Measurements from ENCODE around the gene IGF2BP2.

The IGF2BP2 gene

GRCh38 chr3:185657211-185657610 lies 167.6 kb downstream of the IGF2BP2 start:
- DNase-seq (ENCODE audit: low read depth), result no peak
- no peak overlapping the region for H3K4me3 ChIP-seq (ENCODE audit: low read depth, low read length)
- TF ChIP-seq CTCF (IDR thresholded peaks at IDR 0.05; ENCODE audit: low read depth, low read length) (no peak), MYC (IDR thresholded peaks at IDR 0.05; ENCODE audit: low read depth, low read length) (no peak), POLR2A (IDR thresholded peaks at IDR 0.05; ENCODE audit: extremely low read depth, insufficient read length) (no peak)
- TF ChIP-seq, protein P1, sequence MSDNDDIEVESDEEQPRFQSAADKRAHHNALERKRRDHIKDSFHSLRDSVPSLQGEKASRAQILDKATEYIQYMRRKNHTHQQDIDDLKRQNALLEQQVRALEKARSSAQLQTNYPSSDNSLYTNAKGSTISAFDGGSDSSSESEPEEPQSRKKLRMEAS (IDR thresholded peaks at IDR 0.05; ENCODE audit: low read depth, low read length), result no peak

- TF ChIP-seq CTCF (IDR thresholded peaks at IDR 0.05; ENCODE audit: low read depth, low read length), result no peak
- no peak for TF ChIP-seq MYC (IDR thresholded peaks at IDR 0.05; ENCODE audit: low read depth, low read length)
- TF ChIP-seq, protein P1 (IDR thresholded peaks at IDR 0.05; ENCODE audit: low read depth, low read length), result no peak
- TF ChIP-seq POLR2A (IDR thresholded peaks at IDR 0.05; ENCODE audit: extremely low read depth, insufficient read length), result no peak
- DNase-seq (ENCODE audit: low read depth), result no peak
- H3K4me3 ChIP-seq (ENCODE audit: low read depth, low read length), result no peak overlapping the region
Observed at GRCh38 chr3:185656321-185656840, 168.5 kb downstream of the IGF2BP2 start.

- no peak overlapping the region for H3K4me3 ChIP-seq (ENCODE audit: low read depth, low read length)
- no peak for DNase-seq (ENCODE audit: low read depth)
- TF ChIP-seq, protein P1 (IDR thresholded peaks at IDR 0.05; ENCODE audit: low read depth, low read length), result no peak
- TF ChIP-seq CTCF (IDR thresholded peaks at IDR 0.05; ENCODE audit: low read depth, low read length) (no peak), MYC (IDR thresholded peaks at IDR 0.05; ENCODE audit: low read depth, low read length) (no peak), POLR2A (IDR thresholded peaks at IDR 0.05; ENCODE audit: extremely low read depth, insufficient read length) (no peak)
Observed at GRCh38 chr3:185655426-185656320, 169.2 kb downstream of the IGF2BP2 start.

DNA sequence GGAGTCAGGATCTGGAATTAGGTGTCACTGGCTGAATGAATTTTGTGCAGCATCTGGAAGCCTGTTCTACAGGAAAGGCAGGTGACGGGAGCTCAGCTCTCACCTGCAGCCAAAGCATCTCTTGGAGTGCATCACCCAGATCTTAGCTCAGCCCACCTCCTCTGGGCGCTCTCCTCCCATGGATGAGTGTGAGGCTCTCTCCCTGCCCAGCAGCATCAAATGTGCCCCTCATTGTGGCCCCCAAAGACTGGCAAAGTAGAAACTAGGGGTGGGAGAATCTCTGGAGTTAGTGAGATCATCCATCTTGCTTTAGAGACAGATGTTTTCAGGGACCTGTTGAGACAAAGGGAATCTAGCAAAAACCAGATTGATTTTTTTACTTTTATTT lies 170.1 kb downstream of the IGF2BP2 start:
- TF ChIP-seq CTCF (IDR thresholded peaks at IDR 0.05; ENCODE audit: low read depth, low read length), result no peak
- TF ChIP-seq, protein P1 (IDR thresholded peaks at IDR 0.05; ENCODE audit: low read depth, low read length), result no peak
- no peak for TF ChIP-seq MYC (IDR thresholded peaks at IDR 0.05; ENCODE audit: low read depth, low read length)
- no peak for TF ChIP-seq POLR2A (IDR thresholded peaks at IDR 0.05; ENCODE audit: extremely low read depth, insufficient read length)

DNA sequence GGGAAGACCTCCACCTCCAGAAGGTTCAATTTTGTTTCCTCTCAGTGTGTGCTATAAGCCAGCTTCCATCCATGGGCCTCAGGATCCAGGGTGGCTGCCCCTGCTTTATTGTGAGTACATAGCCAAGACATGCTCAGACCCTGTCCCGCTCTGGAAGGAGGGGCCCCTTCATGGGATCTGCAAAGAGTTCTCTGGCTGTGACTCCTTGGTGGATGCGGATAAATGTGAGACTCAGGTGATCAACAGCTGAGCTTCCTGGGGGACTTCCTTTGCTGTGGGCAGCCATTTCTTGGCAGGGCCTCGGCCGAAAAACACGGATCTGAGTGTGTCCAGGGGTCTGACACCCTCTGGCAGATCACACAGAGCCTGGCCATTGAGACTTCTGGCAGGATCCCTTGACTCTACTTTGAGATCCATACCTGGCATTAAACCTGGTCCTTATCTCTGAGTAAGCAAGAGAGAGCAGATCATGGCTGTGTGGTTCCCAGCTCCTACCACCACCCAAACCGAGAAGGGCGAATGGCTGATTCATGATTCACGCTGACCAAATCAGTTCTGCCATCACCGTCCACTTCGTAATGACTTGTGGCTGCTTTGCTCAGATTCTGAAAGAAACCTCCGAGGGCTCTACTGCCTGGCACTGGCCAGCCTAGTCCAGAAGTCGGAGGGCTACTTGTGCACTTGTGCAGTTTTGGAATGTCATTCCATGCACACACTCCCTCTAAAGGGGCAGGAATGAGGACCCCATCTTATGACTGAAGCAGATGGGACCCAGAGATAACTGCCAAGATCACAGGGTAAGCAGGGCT lies 170.7 kb downstream of the IGF2BP2 start:
- TF ChIP-seq, protein P1 (IDR thresholded peaks at IDR 0.05; ENCODE audit: low read depth, low read length), result no peak
- TF ChIP-seq MYC (IDR thresholded peaks at IDR 0.05; ENCODE audit: low read depth, low read length), result no peak
- no peak for TF ChIP-seq POLR2A (IDR thresholded peaks at IDR 0.05; ENCODE audit: extremely low read depth, insufficient read length)
- no peak for DNase-seq (ENCODE audit: low read depth)
- no peak overlapping the region for H3K4me3 ChIP-seq (ENCODE audit: low read depth, low read length)

More for the DNA sequence above, 170.1 kb downstream of the IGF2BP2 start:
- no peak for DNase-seq (ENCODE audit: low read depth)
- H3K4me3 ChIP-seq (ENCODE audit: low read depth, low read length), result no peak overlapping the region
